Measurements from ENCODE around the gene TOMM34. TPM values are rescaled to one million over a fixed set of nuclear protein-coding genes. Genes with fewer than 3 reads are reported as not detected.

Gene TOMM34
- total RNA-seq, 1 donor from 2014 or later: 18.2 TPM

- DNase-seq: no peak
- no peak for TF ChIP-seq CTCF (IDR thresholded peaks at IDR 0.05)
- Mint-ChIP-seq H3K4me3 (no peak overlapping the region), H3K27me3 (no peaks in the 10 kb centered on the region), H3K27ac (no peak overlapping the region), H3K9me3 (no peaks in the 10 kb centered on the region), H3K4me1 (peaks cover 65% of the 10 kb centered on the region), H3K36me3 (ENCODE audit: low read depth) (peaks cover 92% of the 10 kb centered on the region)
- ChIA-PET CTCF (no interaction called here), POLR2A (no interaction called here)
- no peak for ATAC-seq (ENCODE audit: low read depth)
- intact Hi-C loops (cut with micrococcal nuclease): no loop called here
Observed at GRCh38 chr20:44954211-44954610, 6.0 kb downstream of the TOMM34 start.

GRCh38 chr20:44952731-44953130 is 7.5 kb downstream of the TOMM34 start:
- H3K27ac Mint-ChIP-seq: peak overlapping the region; percentile 42
- ChIA-PET POLR2A (interaction anchor here (1.3 kb wide), 1 partner anchor 10 kb away, joined by 5 read pairs; no protein-coding TSS in a partner anchor), CTCF (no interaction called here)
- H3K27me3 Mint-ChIP-seq: no peaks in the 10 kb centered on the region
- intact Hi-C loops (cut with micrococcal nuclease): no loop called here
- no peak for DNase-seq
- peaks cover 50% of the 10 kb centered on the region for H3K4me1 Mint-ChIP-seq
- H3K4me3 Mint-ChIP-seq: no peak overlapping the region
- no peak for ATAC-seq (ENCODE audit: low read depth)
- peaks cover 97% of the 10 kb centered on the region for H3K36me3 Mint-ChIP-seq (ENCODE audit: low read depth)
- no peak for TF ChIP-seq CTCF (IDR thresholded peaks at IDR 0.05)
- no peaks in the 10 kb centered on the region for H3K9me3 Mint-ChIP-seq

GRCh38 chr20:44950368-44950767 is 9.8 kb downstream of the TOMM34 start:
- H3K36me3 Mint-ChIP-seq (ENCODE audit: low read depth): peaks cover 98% of the 10 kb centered on the region
- no peak for TF ChIP-seq CTCF (IDR thresholded peaks at IDR 0.05)
- no peaks in the 10 kb centered on the region for H3K9me3 Mint-ChIP-seq
- DNase-seq (no peak), ATAC-seq (ENCODE audit: low read depth) (no peak)
- H3K4me1 Mint-ChIP-seq: peaks cover 28% of the 10 kb centered on the region
- no peak overlapping the region for H3K4me3 Mint-ChIP-seq
- no peaks in the 10 kb centered on the region for H3K27me3 Mint-ChIP-seq
- POLR2A ChIA-PET: no interaction called here
- intact Hi-C loops (cut with micrococcal nuclease): no loop called here
- CTCF ChIA-PET: no interaction called here
- H3K27ac Mint-ChIP-seq: no peak overlapping the region

GRCh38 chr20:44948513-44948912 is 11.7 kb downstream of the TOMM34 start:
- ATAC-seq (ENCODE audit: low read depth) (no peak), DNase-seq (no peak)
- Mint-ChIP-seq H3K4me3 (no peak overlapping the region), H3K36me3 (ENCODE audit: low read depth) (peaks cover 99% of the 10 kb centered on the region), H3K4me1 (peaks cover 13% of the 10 kb centered on the region), H3K27ac (no peak overlapping the region), H3K27me3 (no peaks in the 10 kb centered on the region), H3K9me3 (no peaks in the 10 kb centered on the region)
- ChIA-PET CTCF (no interaction called here), POLR2A (no interaction called here)
- intact Hi-C loops (cut with micrococcal nuclease): no loop called here
- TF ChIP-seq CTCF (IDR thresholded peaks at IDR 0.05): no peak

GRCh38 chr20:44948107-44948506 is 12.1 kb downstream of the TOMM34 start:
- intact Hi-C loops (cut with micrococcal nuclease): no loop called here
- no peak for TF ChIP-seq CTCF (IDR thresholded peaks at IDR 0.05)
- peaks cover 9% of the 10 kb centered on the region for H3K4me1 Mint-ChIP-seq
- H3K27ac Mint-ChIP-seq: no peak overlapping the region
- ATAC-seq (ENCODE audit: low read depth) (no peak), DNase-seq (no peak)
- ChIA-PET POLR2A (no interaction called here), CTCF (no interaction called here)
- no peak overlapping the region for H3K4me3 Mint-ChIP-seq
- peaks cover 99% of the 10 kb centered on the region for H3K36me3 Mint-ChIP-seq (ENCODE audit: low read depth)
- no peaks in the 10 kb centered on the region for H3K9me3 Mint-ChIP-seq
- H3K27me3 Mint-ChIP-seq: no peaks in the 10 kb centered on the region

Measured in activated B cell treated with CpG ODN at 0.5 μM for 24 hours (primary cell).